Measurements from ENCODE around the gene BSN. TPM values are rescaled to one million over a fixed set of nuclear protein-coding genes. Genes with fewer than 3 reads are reported as not detected.

Gene BSN
- total and polyA plus RNA-seq, 11 donors: 0.12 to 1.6 (median 0.75) TPM

DNA sequence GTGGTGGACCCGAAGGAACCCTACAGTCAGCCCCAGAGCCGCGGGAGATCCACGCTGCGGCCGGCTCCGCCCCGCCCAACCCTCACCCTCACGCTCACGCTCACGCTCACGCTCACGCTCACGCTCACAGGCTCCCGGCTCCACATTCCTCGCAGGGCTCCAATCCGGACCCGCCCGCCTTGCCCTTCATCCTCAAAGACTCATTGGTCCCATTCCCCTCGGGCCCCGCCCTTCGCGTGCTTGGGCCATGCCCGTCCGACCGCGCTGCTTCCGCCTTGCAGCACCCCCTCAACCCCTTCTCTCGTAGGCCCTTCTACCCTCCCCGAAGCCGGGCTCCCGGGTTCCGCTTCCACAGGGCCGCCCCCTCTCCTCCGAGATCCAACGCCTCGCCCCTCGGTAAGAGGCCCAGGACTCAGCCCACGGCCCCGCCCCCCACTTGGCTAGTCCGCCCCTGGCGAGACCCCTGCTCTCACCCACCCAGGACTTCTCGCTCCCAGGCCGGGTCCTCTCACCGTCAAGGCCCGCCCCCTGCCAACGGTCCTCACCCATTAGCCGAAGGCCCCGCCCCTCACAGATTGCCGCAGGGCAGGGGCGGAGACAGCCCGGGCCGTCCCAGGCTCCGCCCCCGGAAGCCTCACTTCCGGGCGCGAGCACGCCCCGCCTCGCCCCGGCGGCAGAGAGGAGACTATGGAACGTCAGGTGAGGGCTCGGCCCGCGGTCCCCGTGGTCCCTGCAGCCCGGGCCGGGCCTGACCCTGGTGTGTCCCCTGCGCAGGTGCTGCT, 119.6 kb downstream of the BSN start, which contains the start of gene APEH:
Gene APEH (plus strand): TSS at position 637 of the 782 bp plus-strand sequence. CDS start 51 bp downstream, at position 688.
- intact Hi-C loops (cut with DNase I): loop anchor here in 3 of 10 donors (2.0 to 10.0 kb wide), 3 partner anchors 135 to 539 kb away; partner anchors contain the start of genes DAG1 (in 1 of the 3) and LAMB2 (in 1 of the 3)
- DNase-seq: peak; percentile 95 to 99 (median 97)

GRCh38 chr3:49674497-49674983, 120.3 kb downstream of the BSN start:
- ATAC-seq (peak in 3 of 4 donors; percentile 8 to 42 (median 34)), DNase-seq (no peak)
- Histone ChIP-seq H3K36me3 (peaks cover 0 to 40% (median 37%) of the 10 kb centered on the region in 9 donors), H3K4me3 (peak overlapping the region; percentile 66 to 100 (median 80)), H3K27ac (peak overlapping the region in 11 of 12 donors; percentile 85 to 99 (median 90)), H3K27me3 (no peaks in the 10 kb centered on the region), H3K9me3 (no peaks in the 10 kb centered on the region), H3K4me1 (peaks cover 0 to 28% (median 14%) of the 10 kb centered on the region in 12 donors)
- no peak for TF ChIP-seq POLR2A (IDR thresholded peaks at IDR 0.05)
- TF ChIP-seq, protein P1, sequence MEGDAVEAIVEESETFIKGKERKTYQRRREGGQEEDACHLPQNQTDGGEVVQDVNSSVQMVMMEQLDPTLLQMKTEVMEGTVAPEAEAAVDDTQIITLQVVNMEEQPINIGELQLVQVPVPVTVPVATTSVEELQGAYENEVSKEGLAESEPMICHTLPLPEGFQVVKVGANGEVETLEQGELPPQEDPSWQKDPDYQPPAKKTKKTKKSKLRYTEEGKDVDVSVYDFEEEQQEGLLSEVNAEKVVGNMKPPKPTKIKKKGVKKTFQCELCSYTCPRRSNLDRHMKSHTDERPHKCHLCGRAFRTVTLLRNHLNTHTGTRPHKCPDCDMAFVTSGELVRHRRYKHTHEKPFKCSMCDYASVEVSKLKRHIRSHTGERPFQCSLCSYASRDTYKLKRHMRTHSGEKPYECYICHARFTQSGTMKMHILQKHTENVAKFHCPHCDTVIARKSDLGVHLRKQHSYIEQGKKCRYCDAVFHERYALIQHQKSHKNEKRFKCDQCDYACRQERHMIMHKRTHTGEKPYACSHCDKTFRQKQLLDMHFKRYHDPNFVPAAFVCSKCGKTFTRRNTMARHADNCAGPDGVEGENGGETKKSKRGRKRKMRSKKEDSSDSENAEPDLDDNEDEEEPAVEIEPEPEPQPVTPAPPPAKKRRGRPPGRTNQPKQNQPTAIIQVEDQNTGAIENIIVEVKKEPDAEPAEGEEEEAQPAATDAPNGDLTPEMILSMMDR (IDR thresholded peaks at IDR 0.05): no peak
- 9 to 45% (median 29%) methylated on average over 14 to 34 of the region's 34 CpGs for WGBS, 4 donors
- intact Hi-C loops (cut with DNase I): loop anchor here in 2 of 10 donors (5.0 to 10.0 kb wide), 2 partner anchors 202 to 540 kb away; partner anchors contain the start of genes DAG1 (in 1 of the 2) and LAMB2 (in 1 of the 2)

More for the DNA sequence above, 119.6 kb downstream of the BSN start, which contains the start of gene APEH:
- peak within 1 kb of the TSS; percentile 63 to 99 (median 90) for H3K27ac ChIP-seq
- H3K36me3 ChIP-seq: peaks cover 0 to 33% (median 31%) of the 10 kb centered on the region in 9 donors
- WGBS, 4 donors: 0 to 1% (median 1%) methylated on average over 49 to 71 of the region's 71 CpGs
- H3K4me1 ChIP-seq: peaks cover 0 to 28% (median 14%) of the 10 kb centered on the region in 12 donors
- H3K27me3 ChIP-seq: no peaks in the 10 kb centered on the region
- peak in 1 of 2 donors; percentile 78 for TF ChIP-seq POLR2A (IDR thresholded peaks at IDR 0.05)
- TF ChIP-seq, protein P1 (IDR thresholded peaks at IDR 0.05): peak in 2 of 12 donors; percentile 17 to 19
- no peaks in the 10 kb centered on the region for H3K9me3 ChIP-seq
- H3K4me3 ChIP-seq: peak within 1 kb of the TSS; percentile 66 to 100 (median 80)
- peak; percentile 91 to 95 (median 94) for ATAC-seq

DNA sequence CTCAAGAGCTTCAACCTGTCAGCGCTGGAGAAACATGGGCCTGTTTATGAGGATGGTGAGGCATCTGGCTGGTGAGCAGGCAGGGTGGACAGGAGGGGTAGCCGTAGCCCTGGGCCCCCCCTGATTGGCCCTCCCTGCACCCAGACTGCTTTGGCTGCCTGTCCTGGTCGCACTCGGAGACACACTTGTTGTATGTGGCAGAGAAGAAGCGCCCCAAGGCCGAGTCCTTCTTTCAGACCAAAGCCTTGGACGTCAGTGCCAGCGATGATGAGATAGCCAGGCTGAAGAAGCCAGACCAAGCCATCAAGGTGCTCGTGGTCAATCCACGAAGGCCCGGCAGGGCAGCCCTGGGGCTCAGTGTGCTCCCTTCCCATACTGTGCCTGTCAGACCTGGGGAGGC, 121.6 kb downstream of the BSN start:
- DNase-seq (no peak), ATAC-seq (no peak)
- Histone ChIP-seq H3K9me3 (no peaks in the 10 kb centered on the region), H3K36me3 (peaks cover 0 to 53% (median 51%) of the 10 kb centered on the region in 9 donors), H3K4me1 (peaks cover 0 to 28% (median 14%) of the 10 kb centered on the region in 12 donors), H3K27ac (no peak overlapping the region), H3K27me3 (no peaks in the 10 kb centered on the region), H3K4me3 (no peak overlapping the region)
- 89 to 93% (median 92%) methylated on average over 8 to 11 of the region's 11 CpGs for WGBS, 4 donors
- intact Hi-C loops (cut with DNase I): loop anchor here in 1 of 10 donors (10.0 kb wide), 1 partner anchor 541 kb away; the partner anchor contains the start of gene LAMB2
- TF ChIP-seq, protein P1 (IDR thresholded peaks at IDR 0.05): no peak
- TF ChIP-seq POLR2A (IDR thresholded peaks at IDR 0.05): no peak

Measured in heart left ventricle (tissue), 16 donors.